Caco-2 (cell line): ENCODE data around the gene RIPOR2. TPM values are rescaled to one million over a fixed set of nuclear protein-coding genes. Genes with fewer than 3 reads are reported as not detected.

Experiments used
- BruUV-seq: library from RNA; stranded (reverse); fragments of 400-500 nt; replicated peaks from 2 replicates; lab custom pipeline; 2021; lab: Mats Ljungman, UMichigan
- CTCF ChIA-PET: fragments of 300-600 bp; sonication (Branson Sonifier 250); formaldehyde crosslinking; loops from one replicate; lab custom pipeline; 2022; ENCODE audit warnings: antibody characterized with exemption; lab: Charles Lee
- POLR2A ChIA-PET: fragments of 300-600 bp; sonication (Branson Sonifier 250); formaldehyde crosslinking; loops from one replicate; lab custom pipeline; 2022; ENCODE audit warnings: antibody characterized with exemption; lab: Charles Lee
- DNase-seq, 2 experiments: peaks; one replicate each; pipeline versions ENCODE4 v3.0.0 to v3.0.0-alpha.2; 2020 to 2022
- H3K27me3 ChIP-seq: replicated peaks from 2 replicates; pipeline ENCODE4 v1.6.0; 2011; ENCODE audit warnings: low read length; ENCODE audit not compliant: control insufficient read depth, insufficient read depth
- H3K36me3 ChIP-seq: 2 replicates; pipeline ENCODE4 v1.5.1; 2011; ENCODE audit warnings: low read length; ENCODE audit not compliant: control insufficient read depth, insufficient read depth
- H3K4me1 ChIP-seq: fragments of 250-450 bp; sonication (Bioruptor Pico); 2 replicates; pipeline ENCODE4 v1.5.1; 2020; ENCODE audit warnings: mild to moderate bottlenecking
- H3K4me3 ChIP-seq: 2 replicates; pipeline ENCODE4 v1.5.1; 2011; ENCODE audit warnings: low read depth, mild to moderate bottlenecking, control low read depth, low read length
- H3K9me3 ChIP-seq: fragments of 250-450 bp; sonication (Bioruptor Pico); 2 replicates; pipeline ENCODE4 v1.5.1; 2020; ENCODE audit warnings: mild to moderate bottlenecking, moderate library complexity
- H3K27ac Mint-ChIP-seq: one replicate; pipeline ENCODE4 v1.8.0; 2022; ENCODE audit warnings: mixed read lengths; ENCODE audit not compliant: unreplicated experiment
- H3K27me3 Mint-ChIP-seq: one replicate; pipeline ENCODE4 v1.8.0; 2022; ENCODE audit warnings: mixed read lengths; ENCODE audit not compliant: insufficient read depth, unreplicated experiment
- H3K36me3 Mint-ChIP-seq: one replicate; pipeline ENCODE4 v1.8.0; 2022; ENCODE audit warnings: mild to moderate bottlenecking, mixed read lengths; ENCODE audit not compliant: insufficient read depth, unreplicated experiment
- H3K4me1 Mint-ChIP-seq: one replicate; pipeline ENCODE4 v1.8.0; 2022; ENCODE audit warnings: low read depth, mixed read lengths; ENCODE audit not compliant: unreplicated experiment
- H3K4me3 Mint-ChIP-seq: one replicate; pipeline ENCODE4 v1.8.0; 2022; ENCODE audit warnings: mild to moderate bottlenecking, moderate library complexity, mixed read lengths; ENCODE audit not compliant: unreplicated experiment
- H3K9me3 Mint-ChIP-seq: one replicate; pipeline ENCODE4 v1.8.0; 2022; ENCODE audit warnings: mixed read lengths; ENCODE audit not compliant: unreplicated experiment
- intact Hi-C: fragments of 100-400 bp; cut with micrococcal nuclease; formaldehyde crosslinking; loops from one replicate; pipeline ENCODE4 v1.10.0; 2022; ENCODE audit not compliant: unreplicated experiment
- total RNA-seq: library from RNA; stranded (reverse); gene quantifications from 2 replicates; pipeline ENCODE4 v1.2.3, GENCODE V29; 2022
- TF ChIP-seq, protein P1 (sequence below), 2 experiments: fragments of 200-600 bp in 1 of 2; IDR thresholded peaks; 1 replicate in 1 of 2; 2 replicates in 1 of 2; pipeline versions ENCODE4 v1.5.1 to v1.8.0; 2011 to 2022; ENCODE audit warnings: antibody characterized with exemption in 1 of 2, control low read depth in 1 of 2, inconsistent platforms in 1 of 2, low read depth in 1 of 2, low read length in 1 of 2, mild to moderate bottlenecking in 1 of 2, moderate library complexity in 1 of 2; ENCODE audit not compliant: insufficient read depth in 1 of 2, severe bottlenecking in 1 of 2, unreplicated experiment in 1 of 2

Gene RIPOR2
- total RNA-seq, 1 experiment from 2014 or later = 0.64 TPM

DNA sequence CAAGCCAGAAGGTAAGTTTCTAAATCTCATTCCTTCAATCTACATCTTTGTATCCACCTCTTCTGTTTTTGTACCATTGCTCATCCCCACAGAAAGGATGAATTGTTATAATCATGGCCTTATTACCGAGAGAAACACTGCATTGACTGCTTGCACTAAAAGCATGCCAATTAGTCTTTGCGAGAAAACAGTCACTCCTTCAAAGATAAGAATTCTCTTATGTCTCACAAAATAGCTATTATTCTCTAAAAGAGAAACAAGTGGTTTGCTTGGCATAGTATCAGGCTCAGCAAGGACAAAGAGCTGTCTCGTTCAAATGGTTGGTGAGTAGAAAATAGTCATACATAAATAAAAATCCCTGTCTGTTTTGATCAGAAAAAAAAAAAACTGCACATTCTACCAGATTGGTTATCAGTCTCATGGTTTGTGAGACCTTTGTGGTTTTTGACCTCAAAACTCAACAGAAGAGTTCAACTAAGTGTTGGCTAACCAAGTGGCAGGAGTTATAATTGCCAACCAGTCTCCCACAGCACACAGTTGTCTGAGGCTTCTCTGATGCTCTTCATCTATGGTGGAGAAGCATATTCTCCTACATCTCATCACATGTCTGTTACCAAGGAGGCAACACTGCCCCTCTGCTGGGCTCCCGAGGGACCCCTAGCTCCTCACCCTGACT is 101.9 kb downstream of the RIPOR2 start:
- Histone ChIP-seq H3K4me3 (no peak overlapping the region), H3K36me3 (no peaks in the 10 kb centered on the region), H3K9me3 (no peaks in the 10 kb centered on the region), H3K4me1 (no peaks in the 10 kb centered on the region), H3K27me3 (no peaks in the 10 kb centered on the region)
- Mint-ChIP-seq H3K27ac (no peak overlapping the region), H3K36me3 (no peaks in the 10 kb centered on the region), H3K4me1 (no peaks in the 10 kb centered on the region), H3K9me3 (no peaks in the 10 kb centered on the region), H3K27me3 (peaks cover 2% of the 10 kb centered on the region), H3K4me3 (no peak overlapping the region)
- no peak for DNase-seq
- POLR2A ChIA-PET = no interaction called here
- CTCF ChIA-PET = no interaction called here
- intact Hi-C loops = no loop called here
- no TSS peak for BruUV-seq
- TF ChIP-seq, protein P1, sequence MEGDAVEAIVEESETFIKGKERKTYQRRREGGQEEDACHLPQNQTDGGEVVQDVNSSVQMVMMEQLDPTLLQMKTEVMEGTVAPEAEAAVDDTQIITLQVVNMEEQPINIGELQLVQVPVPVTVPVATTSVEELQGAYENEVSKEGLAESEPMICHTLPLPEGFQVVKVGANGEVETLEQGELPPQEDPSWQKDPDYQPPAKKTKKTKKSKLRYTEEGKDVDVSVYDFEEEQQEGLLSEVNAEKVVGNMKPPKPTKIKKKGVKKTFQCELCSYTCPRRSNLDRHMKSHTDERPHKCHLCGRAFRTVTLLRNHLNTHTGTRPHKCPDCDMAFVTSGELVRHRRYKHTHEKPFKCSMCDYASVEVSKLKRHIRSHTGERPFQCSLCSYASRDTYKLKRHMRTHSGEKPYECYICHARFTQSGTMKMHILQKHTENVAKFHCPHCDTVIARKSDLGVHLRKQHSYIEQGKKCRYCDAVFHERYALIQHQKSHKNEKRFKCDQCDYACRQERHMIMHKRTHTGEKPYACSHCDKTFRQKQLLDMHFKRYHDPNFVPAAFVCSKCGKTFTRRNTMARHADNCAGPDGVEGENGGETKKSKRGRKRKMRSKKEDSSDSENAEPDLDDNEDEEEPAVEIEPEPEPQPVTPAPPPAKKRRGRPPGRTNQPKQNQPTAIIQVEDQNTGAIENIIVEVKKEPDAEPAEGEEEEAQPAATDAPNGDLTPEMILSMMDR (IDR thresholded peaks at IDR 0.05; ENCODE audit: insufficient read depth in 1 of 2, low read depth in 1 of 2, low read length in 1 of 2, severe bottlenecking in 1 of 2, unreplicated experiment in 1 of 2) = no peak

DNA sequence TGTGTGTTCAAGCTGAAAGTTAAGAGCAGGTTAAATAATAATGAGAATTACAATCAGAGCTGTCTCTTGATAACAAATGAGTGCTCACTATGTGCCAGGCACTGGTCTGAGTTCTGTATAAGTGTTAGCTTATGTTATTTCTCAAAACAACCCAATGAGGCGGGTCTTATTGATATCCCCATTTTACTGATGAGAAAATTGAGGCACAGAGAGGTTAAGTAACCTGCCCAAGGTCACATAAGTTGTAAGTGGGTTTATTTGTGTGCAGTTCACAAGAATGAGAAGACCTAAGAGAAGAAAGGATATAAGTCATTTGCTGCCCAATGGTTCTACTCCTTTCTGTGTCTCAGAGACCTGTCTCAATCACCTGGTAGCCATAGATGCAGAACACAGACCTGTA is 103.0 kb downstream of the RIPOR2 start:
- H3K9me3 Mint-ChIP-seq = no peaks in the 10 kb centered on the region
- no peaks in the 10 kb centered on the region for H3K4me1 ChIP-seq
- TF ChIP-seq, protein P1 (IDR thresholded peaks at IDR 0.05; ENCODE audit: insufficient read depth in 1 of 2, low read depth in 1 of 2, low read length in 1 of 2, severe bottlenecking in 1 of 2, unreplicated experiment in 1 of 2) = no peak
- CTCF ChIA-PET = no interaction called here
- no peaks in the 10 kb centered on the region for H3K4me1 Mint-ChIP-seq
- no peaks in the 10 kb centered on the region for H3K36me3 ChIP-seq
- no peak overlapping the region for H3K27ac Mint-ChIP-seq
- no peaks in the 10 kb centered on the region for H3K9me3 ChIP-seq
- H3K4me3 ChIP-seq = no peak overlapping the region
- H3K27me3 ChIP-seq = no peaks in the 10 kb centered on the region
- no peaks in the 10 kb centered on the region for H3K36me3 Mint-ChIP-seq
- H3K4me3 Mint-ChIP-seq = no peak overlapping the region
- no peak for DNase-seq
- POLR2A ChIA-PET = no interaction called here
- intact Hi-C loops = no loop called here
- no TSS peak for BruUV-seq
- no peaks in the 10 kb centered on the region for H3K27me3 Mint-ChIP-seq

DNA sequence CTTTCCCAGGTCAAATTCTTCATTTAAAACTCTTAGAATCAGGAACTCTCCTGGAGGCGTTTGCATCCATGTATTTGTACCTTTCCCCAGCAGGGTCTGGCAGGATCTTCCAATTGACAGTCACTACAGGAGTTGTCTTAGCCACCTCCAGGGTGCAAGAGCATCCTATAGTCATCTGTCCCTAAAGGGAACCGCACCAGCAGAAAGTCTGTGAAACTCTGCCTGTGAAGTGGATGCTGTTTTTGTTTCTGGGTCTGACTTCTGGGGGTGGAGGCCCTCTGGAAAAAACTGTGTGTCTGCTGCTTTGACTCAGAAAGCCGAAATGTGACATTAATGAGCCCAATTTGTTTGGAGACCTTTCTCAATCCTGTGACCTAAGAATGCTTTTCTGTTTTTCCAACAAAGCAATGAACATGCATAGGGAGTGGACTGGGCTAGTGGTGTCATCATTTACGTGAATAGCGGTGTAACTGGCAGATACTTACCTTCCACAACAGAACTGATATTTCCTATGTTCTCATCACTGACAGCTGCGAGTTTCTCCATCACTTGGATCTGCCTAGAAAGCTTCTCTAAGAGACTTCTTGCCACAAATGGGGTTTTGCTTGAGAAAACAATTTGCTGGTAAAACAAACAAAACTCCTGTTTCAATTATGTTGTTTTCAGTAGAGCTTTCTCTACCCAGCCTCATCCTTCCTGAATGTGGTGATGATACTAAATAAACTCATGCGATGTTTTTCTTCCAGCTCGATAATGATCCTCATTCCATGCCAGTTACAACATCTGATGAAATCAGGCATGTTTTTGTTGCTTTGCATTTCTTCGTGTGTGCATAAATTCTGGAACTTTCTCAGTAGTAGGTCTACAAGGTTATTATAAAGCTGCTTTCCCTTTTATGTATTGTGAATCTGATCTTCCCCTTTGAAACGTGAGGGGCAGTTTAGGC is 103.7 kb downstream of the RIPOR2 start:
- no peaks in the 10 kb centered on the region for H3K36me3 Mint-ChIP-seq
- H3K4me3 ChIP-seq = no peak overlapping the region
- no peaks in the 10 kb centered on the region for H3K36me3 ChIP-seq
- no peaks in the 10 kb centered on the region for H3K9me3 ChIP-seq
- H3K27me3 ChIP-seq = no peaks in the 10 kb centered on the region
- TF ChIP-seq, protein P1 (IDR thresholded peaks at IDR 0.05; ENCODE audit: insufficient read depth in 1 of 2, low read depth in 1 of 2, low read length in 1 of 2, severe bottlenecking in 1 of 2, unreplicated experiment in 1 of 2) = no peak
- no peak overlapping the region for H3K4me3 Mint-ChIP-seq
- no peak for DNase-seq
- H3K9me3 Mint-ChIP-seq = no peaks in the 10 kb centered on the region
- no peak overlapping the region for H3K27ac Mint-ChIP-seq
- no peaks in the 10 kb centered on the region for H3K4me1 ChIP-seq
- ChIA-PET CTCF (no interaction called here), POLR2A (no interaction called here)
- intact Hi-C loops = no loop called here
- no TSS peak for BruUV-seq
- H3K4me1 Mint-ChIP-seq = no peaks in the 10 kb centered on the region
- no peaks in the 10 kb centered on the region for H3K27me3 Mint-ChIP-seq
